NT2/D1 (cell line): ENCODE data around the gene PTP4A1.

Source experiments
- DNase-seq: peaks from one replicate; pipeline ENCODE4 v3.0.0-alpha.2; 2011; ENCODE audit warnings: low read depth, low spot score
- H3K27me3 ChIP-seq: 2 replicates; pipeline ENCODE4 v1.6.0; 2011; ENCODE audit warnings: mild to moderate bottlenecking; ENCODE audit not compliant: insufficient read length, insufficient read depth
- H3K36me3 ChIP-seq: 2 replicates; pipeline ENCODE4 v1.6.1; 2011; ENCODE audit warnings: mild to moderate bottlenecking, low read length, mixed read lengths; ENCODE audit not compliant: insufficient read depth, insufficient read length
- H3K4me1 ChIP-seq: 2 replicates; pipeline ENCODE4 v1.5.1; 2011; ENCODE audit not compliant: insufficient read depth, insufficient read length
- H3K4me3 ChIP-seq: 2 replicates; pipeline ENCODE4 v1.5.1; 2011; ENCODE audit warnings: low read depth; ENCODE audit not compliant: insufficient read length
- H3K9ac ChIP-seq: 2 replicates; pipeline ENCODE4 v1.6.0; 2011; ENCODE audit warnings: low read depth; ENCODE audit not compliant: insufficient read length
- H3K9me3 ChIP-seq: 2 replicates; pipeline ENCODE4 v1.5.1; 2011; ENCODE audit warnings: mild to moderate bottlenecking, low read length; ENCODE audit not compliant: insufficient read depth
- SUZ12 ChIP-seq: IDR thresholded peaks from 2 replicates; pipeline ENCODE4 v1.6.1; 2011; ENCODE audit not compliant: insufficient read length, insufficient read depth; ENCODE audit errors: extremely low read depth
- YY1 ChIP-seq: IDR thresholded peaks from 2 replicates; pipeline ENCODE4 v1.6.1; 2011; ENCODE audit not compliant: insufficient read length, insufficient read depth
- ZNF274 ChIP-seq: IDR thresholded peaks from 2 replicates; pipeline ENCODE4 v1.6.1; 2011; ENCODE audit warnings: mild to moderate bottlenecking, low read depth, low read length

PTP4A1 gene

DNA sequence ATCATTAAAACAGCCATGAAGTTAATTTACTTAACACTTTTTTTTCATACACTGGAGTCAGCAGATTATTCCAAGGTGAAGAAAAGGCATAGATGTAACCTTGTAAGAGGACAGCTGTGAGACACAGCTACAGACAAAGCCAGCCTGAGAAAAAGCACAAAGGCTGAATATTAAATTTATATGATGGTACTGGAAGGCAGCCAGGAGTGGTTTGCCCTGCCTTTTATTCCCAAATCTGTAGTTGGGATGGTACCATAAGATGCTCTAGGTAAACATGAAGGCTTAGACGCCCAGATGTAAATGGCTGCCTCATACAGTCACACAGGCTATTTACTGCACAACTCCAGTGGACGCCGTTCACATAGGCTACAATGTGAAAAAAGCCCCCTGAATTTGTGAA is 42.1 kb upstream of the PTP4A1 start:
- no peaks in the 10 kb centered on the region for H3K9me3 ChIP-seq
- H3K36me3 ChIP-seq: no peaks in the 10 kb centered on the region
- peaks cover 56% of the 10 kb centered on the region for H3K27me3 ChIP-seq
- no peak for DNase-seq
- H3K4me1 ChIP-seq: no peaks in the 10 kb centered on the region
- no peak overlapping the region for H3K4me3 ChIP-seq
- TF ChIP-seq YY1: no peak
- no peak for TF ChIP-seq SUZ12
- no peak for TF ChIP-seq ZNF274
- no peak overlapping the region for H3K9ac ChIP-seq

DNA sequence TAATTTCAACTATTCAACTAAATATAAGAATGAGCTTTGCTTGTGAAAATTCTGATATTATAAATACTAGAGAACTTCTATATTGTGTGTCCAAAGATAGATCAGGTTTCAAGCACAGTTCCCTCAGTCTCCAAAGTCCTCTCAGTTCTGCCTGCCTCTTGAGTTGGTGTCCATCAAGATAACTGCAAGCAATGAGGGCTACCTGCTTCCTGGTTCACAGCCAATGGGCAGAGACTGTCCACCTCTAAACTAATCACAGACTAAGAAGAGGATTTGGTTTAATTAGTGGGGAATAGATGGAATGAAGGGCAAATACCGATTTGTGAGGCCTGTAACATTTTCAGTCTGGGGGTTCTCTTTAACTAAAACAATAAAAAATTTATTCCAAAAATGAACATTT is 41.3 kb upstream of the PTP4A1 start:
- no peak for TF ChIP-seq YY1
- TF ChIP-seq SUZ12: no peak
- TF ChIP-seq ZNF274: no peak
- H3K4me3 ChIP-seq: no peak overlapping the region
- no peak for DNase-seq

DNA sequence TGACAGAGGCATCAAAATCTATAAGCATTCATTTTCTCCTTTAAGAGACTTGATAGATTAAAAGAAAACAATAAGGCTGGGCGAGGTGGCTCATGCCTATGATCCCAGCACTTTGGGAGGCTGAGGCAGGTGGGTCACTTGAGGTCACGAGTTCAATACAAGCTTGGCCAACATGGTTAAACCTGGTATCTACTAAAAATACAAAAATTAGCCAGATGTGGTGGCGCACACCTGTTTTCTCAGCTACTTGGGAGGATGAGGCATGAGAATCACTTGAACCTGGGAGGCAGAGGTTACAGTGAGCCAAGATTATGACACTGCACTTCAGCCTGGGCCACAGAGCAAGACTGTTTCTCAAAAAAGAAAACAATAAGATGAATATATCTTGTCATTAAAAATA is 39.3 kb upstream of the PTP4A1 start:
- H3K4me3 ChIP-seq: no peak overlapping the region
- TF ChIP-seq SUZ12 (no peak), YY1 (no peak), ZNF274 (no peak)
- H3K27me3 ChIP-seq: peaks cover 82% of the 10 kb centered on the region
- H3K36me3 ChIP-seq: no peaks in the 10 kb centered on the region
- no peak overlapping the region for H3K9ac ChIP-seq
- no peak for DNase-seq
- H3K4me1 ChIP-seq: no peaks in the 10 kb centered on the region
- H3K9me3 ChIP-seq: no peaks in the 10 kb centered on the region

More for the DNA sequence above, 41.3 kb upstream of the PTP4A1 start:
- peaks cover 64% of the 10 kb centered on the region for H3K27me3 ChIP-seq
- no peaks in the 10 kb centered on the region for H3K9me3 ChIP-seq
- no peak overlapping the region for H3K9ac ChIP-seq
- no peaks in the 10 kb centered on the region for H3K4me1 ChIP-seq
- no peaks in the 10 kb centered on the region for H3K36me3 ChIP-seq

DNA sequence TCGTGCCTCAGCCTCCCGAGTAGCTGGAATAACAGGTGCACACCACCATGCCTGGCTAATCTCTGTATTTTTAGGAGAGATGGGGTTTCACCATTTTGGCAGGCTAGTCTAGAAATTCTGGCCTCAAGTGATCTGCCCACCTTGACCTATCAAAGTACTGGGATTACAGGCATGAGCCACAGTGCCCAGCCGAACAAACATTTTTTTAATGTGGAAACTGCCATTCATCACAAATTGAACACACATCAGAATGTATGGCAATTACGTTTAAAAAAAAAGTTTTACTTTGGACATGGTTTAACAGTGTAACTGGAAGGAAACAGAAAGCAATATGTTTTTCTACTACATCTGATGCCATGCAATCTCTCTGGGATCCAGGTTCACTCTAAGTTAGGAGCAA is 38.3 kb upstream of the PTP4A1 start:
- no peaks in the 10 kb centered on the region for H3K36me3 ChIP-seq
- no peak for TF ChIP-seq YY1
- TF ChIP-seq ZNF274: no peak
- TF ChIP-seq SUZ12: no peak

DNA sequence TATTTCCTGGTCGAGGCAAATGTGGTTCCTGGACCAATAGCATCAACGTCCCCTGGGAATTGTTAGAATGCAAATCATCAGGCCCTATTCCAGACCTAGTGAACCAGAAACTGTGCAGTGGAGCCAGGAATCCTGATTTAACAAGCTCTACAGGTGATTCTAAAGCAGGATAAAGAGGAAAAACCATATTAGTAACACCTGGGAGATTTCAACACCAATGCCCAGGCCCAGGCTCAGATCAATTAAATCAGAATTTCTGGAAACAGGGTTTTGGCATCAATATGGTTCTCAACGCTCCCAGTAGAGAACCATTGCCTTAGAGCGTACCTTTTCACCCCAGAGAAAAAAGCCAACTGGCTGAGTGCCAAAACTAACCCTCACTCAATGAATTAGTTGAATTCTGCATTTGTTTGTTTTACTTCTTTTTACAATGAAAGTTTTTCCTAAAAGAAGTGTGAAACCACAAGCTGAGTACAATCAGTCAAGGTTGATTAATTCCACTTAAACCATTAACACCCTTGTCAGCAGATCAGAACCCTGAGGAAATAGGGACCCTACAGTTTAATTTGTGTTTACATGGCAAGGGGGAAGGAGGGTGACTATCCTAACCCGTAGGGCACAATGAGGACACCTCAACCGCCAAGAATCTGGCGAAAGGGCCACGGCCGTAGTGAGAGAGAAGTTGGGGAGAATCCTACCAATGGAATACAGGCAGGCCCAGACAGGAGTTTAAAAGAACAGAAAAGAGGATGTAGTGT is 34.9 kb upstream of the PTP4A1 start:
- no peaks in the 10 kb centered on the region for H3K9me3 ChIP-seq
- H3K27me3 ChIP-seq: peaks cover 97% of the 10 kb centered on the region
- no peaks in the 10 kb centered on the region for H3K4me1 ChIP-seq
- peak; percentile 16 for DNase-seq
- no peak for TF ChIP-seq ZNF274
- no peak for TF ChIP-seq SUZ12
- H3K36me3 ChIP-seq: no peaks in the 10 kb centered on the region
- H3K9ac ChIP-seq: no peak overlapping the region
- no peak overlapping the region for H3K4me3 ChIP-seq

More for the DNA sequence above, 38.3 kb upstream of the PTP4A1 start:
- Histone ChIP-seq H3K9ac (no peak overlapping the region), H3K4me1 (no peaks in the 10 kb centered on the region), H3K4me3 (no peak overlapping the region), H3K9me3 (no peaks in the 10 kb centered on the region), H3K27me3 (peaks cover 90% of the 10 kb centered on the region)
- no peak for DNase-seq

DNA sequence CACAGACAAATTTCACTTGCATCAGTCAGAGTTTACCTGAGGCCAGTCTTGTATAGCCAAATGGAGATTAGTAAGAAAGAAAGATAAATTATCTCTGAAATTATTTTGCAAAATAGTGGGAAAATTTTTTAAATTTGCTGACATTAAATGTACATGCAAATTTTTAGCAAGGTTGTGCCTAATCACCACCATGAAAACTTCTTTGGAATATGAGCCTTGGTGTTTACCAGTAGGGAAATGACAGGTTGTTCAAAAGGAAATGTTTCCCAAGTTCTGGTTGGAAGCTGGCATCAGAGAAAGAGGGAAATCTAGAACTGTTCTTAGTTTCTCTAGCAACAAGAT is 34.4 kb upstream of the PTP4A1 start:
- no peak for TF ChIP-seq YY1
- TF ChIP-seq SUZ12: no peak
- TF ChIP-seq ZNF274: no peak

DNA sequence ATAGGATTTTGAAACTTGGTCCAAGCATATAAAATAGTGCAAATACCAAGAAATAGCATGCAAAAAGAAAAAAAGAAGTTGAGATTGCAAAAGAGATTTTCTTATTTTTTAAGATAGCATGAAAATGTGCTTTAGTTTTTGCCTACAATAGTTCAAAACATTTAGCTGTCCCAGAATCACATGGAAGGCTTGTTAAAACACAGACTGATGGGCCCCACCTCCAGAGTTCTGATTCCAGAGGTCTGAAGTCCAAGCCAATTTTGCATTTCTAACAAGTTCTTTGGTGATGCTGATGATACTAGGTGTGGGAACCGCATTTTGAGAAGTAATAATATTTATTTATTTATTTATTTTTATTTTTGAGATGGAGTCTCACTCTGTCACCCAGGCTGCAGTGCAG is 33.7 kb upstream of the PTP4A1 start:
- DNase-seq: no peak
- H3K4me1 ChIP-seq: no peaks in the 10 kb centered on the region
- H3K9me3 ChIP-seq: no peaks in the 10 kb centered on the region
- no peak overlapping the region for H3K9ac ChIP-seq
- no peaks in the 10 kb centered on the region for H3K36me3 ChIP-seq
- TF ChIP-seq YY1: no peak
- TF ChIP-seq SUZ12: no peak
- no peak for TF ChIP-seq ZNF274
- no peak overlapping the region for H3K4me3 ChIP-seq
- peaks cover 97% of the 10 kb centered on the region for H3K27me3 ChIP-seq

More for the DNA sequence above, 34.4 kb upstream of the PTP4A1 start:
- no peaks in the 10 kb centered on the region for H3K36me3 ChIP-seq
- no peak overlapping the region for H3K4me3 ChIP-seq
- no peak overlapping the region for H3K9ac ChIP-seq
- peaks cover 97% of the 10 kb centered on the region for H3K27me3 ChIP-seq
- no peaks in the 10 kb centered on the region for H3K9me3 ChIP-seq
- H3K4me1 ChIP-seq: no peaks in the 10 kb centered on the region
- no peak for DNase-seq

DNA sequence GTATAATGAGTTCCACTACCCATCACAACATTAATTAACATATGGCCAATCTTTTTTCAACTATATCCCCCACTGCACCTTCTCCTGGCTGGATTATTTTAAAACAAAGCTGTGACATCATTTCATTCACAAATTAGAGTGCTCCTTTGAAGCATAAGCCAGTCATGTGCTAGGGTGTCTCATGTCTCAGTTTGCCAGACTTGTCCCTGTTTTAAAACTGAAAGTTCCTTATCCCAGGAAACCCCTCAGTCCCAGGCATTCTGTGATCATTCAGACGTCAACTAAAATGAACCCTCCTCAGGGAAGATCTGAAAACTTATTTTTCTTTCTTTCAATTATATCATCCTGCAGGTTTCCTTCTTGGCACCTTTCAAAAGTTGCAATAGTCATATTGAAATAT is 29.3 kb upstream of the PTP4A1 start:
- Histone ChIP-seq H3K9ac (no peak overlapping the region), H3K36me3 (no peaks in the 10 kb centered on the region), H3K4me3 (no peak overlapping the region), H3K27me3 (peaks cover 84% of the 10 kb centered on the region), H3K9me3 (no peaks in the 10 kb centered on the region), H3K4me1 (no peaks in the 10 kb centered on the region)
- no peak for TF ChIP-seq YY1
- TF ChIP-seq ZNF274: no peak
- TF ChIP-seq SUZ12: no peak
- DNase-seq: no peak
